Kidney tubule cell (primary cell): ENCODE results near the gene UBE3C.
"Not testable (repeated sequence)": the region's sequence is repeated elsewhere in the genome, so short reads cannot be mapped to it uniquely, and the experiment has no call there.

Source experiments
- DNase-seq: peaks from one replicate; pipeline ENCODE4 v3.0.0-alpha.2; 2018; ENCODE audit warnings: low spot score

Gene UBE3C

GRCh38 chr7:157271991-157272324, 133.2 kb downstream of the UBE3C start:
- peak; percentile 75 for DNase-seq

DNA sequence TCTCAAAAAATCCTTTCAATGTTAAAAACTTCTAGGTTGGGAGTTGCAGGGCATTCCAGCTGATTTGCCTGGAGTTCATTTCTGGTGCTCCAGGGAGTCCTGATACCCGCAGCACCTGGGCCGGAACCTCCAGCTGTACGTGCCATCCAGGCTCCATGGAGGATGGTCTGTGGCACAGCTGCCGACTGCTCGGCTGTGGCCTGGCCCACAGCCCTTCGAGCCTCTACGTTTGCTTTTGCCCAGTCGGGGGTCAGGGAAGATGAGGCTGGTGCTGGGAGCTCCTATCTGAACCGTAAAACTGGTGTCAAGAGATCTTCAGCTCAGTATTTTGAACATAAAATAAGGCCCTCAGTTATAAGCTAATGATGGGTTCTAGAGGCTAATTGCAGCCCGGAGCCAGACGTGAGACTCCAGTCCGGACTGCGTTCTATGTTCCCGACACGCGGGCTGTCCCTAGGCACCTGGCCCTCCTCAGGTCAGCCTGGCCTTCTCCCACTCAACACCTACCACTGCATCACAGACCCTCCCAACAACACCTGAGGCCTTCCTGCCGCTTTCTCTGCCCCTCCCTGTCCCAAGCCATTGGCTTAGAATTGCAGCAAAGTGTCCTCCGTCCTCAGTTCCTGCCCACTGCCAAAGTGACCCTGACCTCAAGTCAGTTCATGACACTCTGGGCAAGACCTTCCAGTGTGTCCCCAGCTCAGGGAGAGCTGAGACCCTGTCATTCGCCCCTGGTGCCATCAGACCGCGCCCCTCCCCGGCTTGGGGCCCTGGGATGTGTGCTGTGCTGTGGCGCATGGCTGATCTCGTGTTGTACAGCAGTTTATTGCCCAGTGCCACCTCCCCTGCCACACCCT, 133.9 kb downstream of the UBE3C start:
- DNase-seq, result no peak

GRCh38 chr7:157273208-157274093, 134.7 kb downstream of the UBE3C start:
- DNase-seq, result peak; percentile 79

DNA sequence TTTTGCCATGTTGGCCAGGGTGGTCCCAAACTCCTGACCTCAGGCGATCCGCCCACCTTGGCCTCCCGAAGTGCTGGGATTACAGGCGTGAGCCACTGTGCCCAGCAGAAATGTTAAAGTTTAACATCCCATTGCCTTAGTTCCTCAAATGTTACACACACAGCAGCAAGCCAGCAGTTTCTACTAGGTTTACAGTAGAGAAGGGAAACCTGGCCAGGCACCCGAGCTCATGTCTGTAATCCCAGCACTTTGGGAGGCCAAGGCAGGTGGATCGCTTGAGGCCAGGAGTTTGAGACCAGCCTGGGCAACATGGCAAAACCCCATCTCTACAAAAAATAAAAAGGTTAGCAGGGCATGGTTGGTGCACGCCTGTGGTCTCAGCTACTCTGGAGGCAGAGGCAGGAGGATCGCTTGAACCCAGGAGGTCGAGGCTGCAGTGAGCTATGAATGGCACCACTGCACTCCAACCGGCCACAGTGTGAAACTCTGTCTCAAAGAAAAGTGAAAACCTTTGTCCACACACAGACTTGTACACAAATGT, 135.4 kb downstream of the UBE3C start:
- DNase-seq, result not testable (repeated sequence)

DNA sequence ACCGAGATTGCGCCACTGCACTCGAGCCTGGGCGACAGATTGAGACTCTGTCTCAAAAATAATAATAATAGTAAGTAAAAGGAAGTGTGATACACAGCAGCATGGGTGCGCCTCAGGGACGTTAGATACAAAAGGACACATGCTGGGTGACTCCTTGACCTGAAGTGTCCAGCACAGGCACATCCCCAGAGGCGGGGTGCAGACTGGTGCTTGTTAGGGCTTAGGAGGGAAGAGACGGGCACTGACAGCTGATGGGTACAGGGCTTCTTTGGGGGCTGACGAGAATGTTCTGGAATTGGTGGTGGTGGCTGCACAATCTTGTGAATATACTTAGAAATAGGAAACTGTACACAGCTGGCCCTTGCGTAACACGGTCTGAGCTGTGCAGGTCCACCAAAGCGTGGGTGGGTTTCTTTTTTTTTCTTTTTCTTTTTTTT, 136.3 kb downstream of the UBE3C start:
- no peak for DNase-seq

- DNase-seq, result no peak
These were observed 137.4 kb downstream of the UBE3C start for GRCh38 chr7:157276091-157276561.

DNA sequence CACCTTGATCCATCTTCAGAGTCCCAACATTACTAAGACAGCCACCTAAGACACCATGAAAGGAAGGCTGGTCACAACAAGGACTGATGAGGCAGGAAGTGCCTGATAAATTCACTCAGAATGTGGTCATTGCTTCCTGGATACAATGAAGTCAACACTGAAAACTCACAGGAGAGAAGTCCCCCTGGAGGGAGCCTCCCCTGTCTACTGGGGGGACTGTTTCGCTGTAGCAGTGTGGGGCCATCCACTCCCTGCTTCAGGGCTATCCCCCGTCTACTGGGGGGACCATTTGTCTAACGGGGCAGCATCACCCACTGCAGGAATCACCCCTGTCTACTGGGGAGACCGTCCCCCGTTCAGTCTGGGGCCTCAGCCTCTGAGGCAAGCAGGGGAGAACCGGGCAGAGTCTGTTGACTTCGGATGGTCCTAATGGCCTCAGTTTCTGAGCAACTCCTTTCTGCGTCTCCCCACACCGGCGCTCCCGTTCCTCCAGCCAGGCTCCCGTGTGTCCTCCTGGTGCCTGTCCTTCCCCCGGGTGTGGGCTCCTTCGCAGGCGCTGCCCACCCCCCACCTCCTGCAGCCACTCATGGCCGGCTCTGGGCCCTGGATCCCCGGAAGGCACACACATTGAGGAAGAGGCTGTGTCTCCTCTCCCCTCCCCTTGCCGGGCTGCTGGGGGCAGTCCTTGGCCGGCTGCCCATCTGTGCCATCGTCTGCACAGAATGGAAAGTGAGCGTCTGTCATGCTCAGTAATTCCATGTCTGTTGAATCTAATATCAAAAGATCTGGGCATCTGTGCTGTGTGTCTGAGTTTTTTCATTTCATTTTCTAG, 138.2 kb downstream of the UBE3C start:
- peak; percentile 78 for DNase-seq

GRCh38 chr7:157277568-157277967, 138.8 kb downstream of the UBE3C start:
- not testable (repeated sequence) for DNase-seq

GRCh38 chr7:157278167-157278790, 139.6 kb downstream of the UBE3C start:
- DNase-seq, result no peak

- DNase-seq, result no peak
These were observed 140.3 kb downstream of the UBE3C start for GRCh38 chr7:157278791-157279724.

GRCh38 chr7:157279741-157280215, 141.1 kb downstream of the UBE3C start:
- no peak for DNase-seq

- DNase-seq, result no peak
These were observed 141.6 kb downstream of the UBE3C start for GRCh38 chr7:157280216-157280841.

DNA sequence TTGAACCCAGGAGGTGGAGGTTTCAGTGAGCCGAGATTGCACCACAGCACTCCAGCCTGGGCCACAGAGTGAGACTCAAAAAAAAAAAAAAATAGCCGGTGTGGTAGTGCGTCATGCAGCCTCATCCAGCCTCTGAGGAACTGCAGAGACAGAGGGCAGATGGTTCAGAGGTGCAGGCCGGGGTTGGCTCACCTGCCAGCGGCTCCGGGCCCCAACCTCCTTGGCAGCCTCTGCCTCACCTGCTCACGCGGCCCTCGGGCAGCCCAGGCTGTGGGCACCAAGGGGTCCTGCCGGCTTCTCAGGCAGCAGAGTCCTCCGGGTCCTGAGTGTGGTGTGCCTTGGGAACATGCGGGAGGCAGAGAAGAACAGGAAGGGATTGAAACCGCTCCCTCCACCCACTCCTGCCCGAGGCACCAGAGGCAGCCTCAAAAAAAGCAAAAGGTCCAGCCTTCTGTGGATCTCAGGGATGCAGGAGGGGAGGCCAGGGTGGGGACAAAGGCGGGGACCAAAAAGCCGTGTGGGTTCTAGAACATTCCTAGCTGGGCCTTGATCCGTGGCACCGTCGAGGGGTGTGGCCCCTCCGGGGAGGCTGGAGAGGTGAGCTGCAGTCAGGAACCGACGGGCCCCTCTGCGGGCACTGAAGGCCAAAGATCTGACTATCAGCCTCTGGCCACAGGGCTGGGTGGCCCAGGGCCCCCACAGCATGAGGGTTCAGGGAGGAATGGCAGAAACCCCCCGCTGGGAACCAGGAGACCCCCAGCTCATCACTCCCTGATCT, 142.7 kb downstream of the UBE3C start:
- no peak for DNase-seq

GRCh38 chr7:157282141-157282801, 143.5 kb downstream of the UBE3C start:
- no peak for DNase-seq

DNA sequence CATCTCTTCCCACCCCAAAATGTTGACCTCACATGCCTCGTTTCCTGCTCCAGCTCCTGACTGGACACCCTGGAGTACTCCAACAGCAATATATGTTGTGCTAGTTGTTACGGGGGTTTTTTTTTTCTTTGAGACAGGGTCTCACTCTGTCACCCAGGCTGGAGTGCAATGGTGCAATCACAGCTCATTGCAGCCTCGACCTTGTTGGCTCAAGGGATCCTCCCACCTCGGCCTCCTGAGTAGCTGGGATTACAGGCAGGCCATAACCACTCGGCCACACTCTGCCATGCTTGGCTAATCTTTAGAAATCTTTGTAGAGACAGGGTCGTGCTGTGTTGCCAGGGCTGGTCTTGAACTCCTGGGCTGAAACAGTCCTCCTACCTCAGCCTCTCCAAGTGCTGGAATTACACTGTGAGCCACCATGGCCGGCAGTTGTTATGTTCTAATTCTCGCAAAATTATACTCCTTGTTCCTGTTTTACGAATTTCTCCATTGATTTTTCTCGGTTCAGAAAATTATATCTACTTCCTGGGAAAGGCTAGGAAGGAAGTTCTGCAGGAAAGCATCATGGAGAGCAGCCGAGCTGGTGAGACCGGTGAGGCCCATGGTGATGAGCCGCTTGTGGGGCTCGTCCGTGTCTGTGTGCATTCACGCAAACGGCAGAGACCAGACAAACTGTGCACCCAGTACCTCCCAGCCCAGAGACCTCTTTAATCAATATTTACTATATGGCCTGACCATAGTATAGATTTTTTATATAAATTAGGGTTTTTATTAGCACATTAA, 145.7 kb downstream of the UBE3C start:
- DNase-seq, result no peak

DNA sequence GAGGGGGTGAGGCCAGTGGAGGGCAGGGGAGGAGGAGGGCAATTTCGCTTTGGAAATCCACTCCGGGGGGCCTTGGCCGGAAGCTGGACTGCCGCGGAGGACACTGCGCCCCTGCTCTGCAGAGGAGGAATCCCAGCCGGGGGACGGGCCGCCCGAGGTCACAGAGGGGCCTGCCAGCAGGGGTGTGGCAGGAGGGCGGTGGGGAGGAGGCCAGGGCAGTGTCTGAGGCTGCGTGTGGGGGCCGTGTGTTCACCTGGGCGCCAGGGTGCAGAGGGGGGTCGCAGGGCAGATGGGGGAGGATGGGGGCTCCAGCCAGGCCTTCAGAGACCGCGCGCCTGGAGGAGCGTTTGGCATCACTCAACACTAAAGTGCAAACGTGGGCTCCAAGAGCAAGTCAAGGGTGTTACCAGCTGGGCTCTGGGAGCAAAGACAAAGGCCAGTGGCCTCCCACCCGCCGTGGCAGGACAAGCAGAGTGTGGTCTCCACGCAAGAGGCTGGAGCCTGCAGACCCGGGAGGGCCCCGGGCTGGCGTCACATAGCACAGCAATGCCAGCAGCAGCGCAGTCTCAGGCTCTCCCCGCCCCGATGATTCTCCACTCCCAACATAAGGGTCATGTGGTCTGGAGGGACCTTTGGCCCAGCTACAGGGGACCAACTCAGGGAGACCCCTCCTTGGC, 152.8 kb downstream of the UBE3C start:
- DNase-seq, result no peak

DNA sequence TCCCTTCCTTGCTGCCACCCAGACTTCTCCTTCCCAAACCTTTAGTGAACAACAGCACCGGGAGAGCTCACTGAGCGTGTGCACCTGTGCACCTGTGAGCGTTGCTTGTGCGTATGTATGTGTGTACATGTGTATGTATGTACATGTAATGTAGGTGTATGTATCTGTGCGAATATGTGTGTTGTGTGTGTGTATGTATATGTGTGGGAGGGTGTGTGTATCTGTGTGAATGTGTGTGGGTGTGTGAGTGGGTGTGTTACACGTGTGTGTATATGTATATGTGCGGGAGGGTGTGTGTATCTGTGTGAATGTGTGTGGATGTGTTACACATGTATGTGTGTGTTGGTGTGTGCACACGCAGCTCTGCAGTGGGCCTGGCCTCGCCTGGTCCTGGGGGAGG, 153.5 kb downstream of the UBE3C start:
- no peak for DNase-seq
